HepG2 (cell line): Measurements from ENCODE around the gene TENT5A. TPM values are rescaled to one million over a fixed set of nuclear protein-coding genes. Genes with fewer than 3 reads are reported as not detected.

Experiments used
- CREB1 ChIP-seq, 2 experiments: fragments of 450-650 bp in 1 of 2; IDR thresholded peaks; 2 replicates each; pipeline ENCODE4 v1.6.1; 2016 to 2017; ENCODE audit warnings: control low read depth in 1 of 2, mild to moderate bottlenecking in 1 of 2, missing compliant biosample characterization in 1 of 2, missing genetic modification characterization in 1 of 2
- EP300 ChIP-seq, 3 experiments: sonication (generic) in 1 of 3; formaldehyde crosslinking in 1 of 3; IDR thresholded peaks; 2 replicates each; pipeline versions ENCODE4 v1.5.1 to v1.6.1; 2011 to 2020; ENCODE audit warnings: low read depth in 2 of 3, low read length in 2 of 3, borderline replicate concordance in 1 of 3, improper control_type of control experiment in 1 of 3, mild to moderate bottlenecking in 1 of 3, missing genetic modification reagents in 1 of 3, moderate library complexity in 1 of 3
- FOXP4 ChIP-seq: sonication (generic); formaldehyde crosslinking; IDR thresholded peaks from 2 replicates; pipeline ENCODE4 v1.4.0; 2020; ENCODE audit warnings: missing genetic modification reagents
- GZF1 ChIP-seq: sonication (generic); formaldehyde crosslinking; IDR thresholded peaks from 2 replicates; pipeline ENCODE4 v1.5.1; 2020; ENCODE audit warnings: mild to moderate bottlenecking, missing genetic modification reagents
- MAX ChIP-seq: IDR thresholded peaks from 2 replicates; pipeline ENCODE4 v1.6.1; 2012; ENCODE audit warnings: inconsistent platforms
- PAXIP1 ChIP-seq: sonication (generic); formaldehyde crosslinking; conservative IDR thresholded peaks from 2 replicates; pipeline ENCODE4 v1.4.0; 2020; ENCODE audit warnings: mild to moderate bottlenecking, missing genetic modification reagents, moderate library complexity
- SRSF4 ChIP-seq: fragments of 200-400 bp; formaldehyde crosslinking; IDR thresholded peaks from one replicate; pipeline ENCODE4 v1.6.1; 2018; ENCODE audit warnings: mild to moderate bottlenecking, low read depth, low read length, moderate library complexity; ENCODE audit not compliant: poor library complexity, severe bottlenecking
- TFDP1 ChIP-seq: IDR thresholded peaks from 2 replicates; pipeline ENCODE4 v1.6.1; 2016; ENCODE audit warnings: missing compliant biosample characterization, missing genetic modification reagents, borderline replicate concordance
- THYN1 ChIP-seq: sonication (generic); formaldehyde crosslinking; IDR thresholded peaks from 2 replicates; pipeline ENCODE4 v1.8.1; 2023; ENCODE audit warnings: low read depth, mild to moderate bottlenecking, moderate library complexity, missing genetic modification reagents, borderline replicate concordance
- ZNF326 ChIP-seq: sonication (generic); formaldehyde crosslinking; IDR thresholded peaks from 2 replicates; pipeline ENCODE4 v1.4.0; 2020; ENCODE audit warnings: missing genetic modification reagents, borderline replicate concordance
- ZNF34 ChIP-seq: sonication (generic); formaldehyde crosslinking; IDR thresholded peaks from 2 replicates; pipeline ENCODE4 v1.4.0; 2020; ENCODE audit warnings: mild to moderate bottlenecking, missing genetic modification reagents, borderline replicate concordance
- ZNF362 ChIP-seq: sonication (generic); formaldehyde crosslinking; IDR thresholded peaks from 2 replicates; pipeline ENCODE4 v1.4.0; 2020; ENCODE audit warnings: missing genetic modification reagents, mild to moderate bottlenecking, borderline replicate concordance
- ZNF629 ChIP-seq: sonication (generic); formaldehyde crosslinking; conservative IDR thresholded peaks from 2 replicates; pipeline ENCODE4 v1.5.0; 2020; ENCODE audit warnings: missing genetic modification reagents
- ZNF644 ChIP-seq: IDR thresholded peaks from 2 replicates; pipeline ENCODE4 v1.6.1; 2016; ENCODE audit warnings: low read depth
- ZNF737 ChIP-seq: sonication (generic); formaldehyde crosslinking; IDR thresholded peaks from 2 replicates; pipeline ENCODE4 v1.5.0; 2020; ENCODE audit warnings: missing genetic modification reagents, mild to moderate bottlenecking, borderline replicate concordance
- ZSCAN12 ChIP-seq: sonication (generic); formaldehyde crosslinking; IDR thresholded peaks from 2 replicates; pipeline ENCODE4 v1.9.0; 2021; ENCODE audit warnings: mild to moderate bottlenecking, missing genetic modification reagents
- polyA plus RNA-seq, 8 experiments: library from polyadenylated mRNA; depleted of rRNA in 3 of 8; stranded (reverse) in 7 of 8; unstranded in 1 of 8; fragments of >200 nt; fragmentation: Illumina TruSeq in 4 of 8; extraction: Trizol in 4 of 8; gene quantifications; 2 replicates each; pipeline versions ENCODE4 v1.2.1 to v1.2.3, GENCODE V29; 2011 to 2016; ENCODE audit warnings: low read depth in 4 of 8, missing spikeins in 1 of 8, mixed read lengths in 1 of 8; ENCODE audit not compliant: insufficient read depth in 1 of 8
- total RNA-seq, 5 experiments: library from RNA; depleted of rRNA; stranded (reverse); fragments of >200 nt; fragmentation: Illumina TruSeq; extraction: Trizol; gene quantifications; 2 replicates each; pipeline ENCODE4 v1.2.3, GENCODE V29; 2016; ENCODE audit warnings: low read depth in 1 of 5
- TF ChIP-seq, protein P1 (sequence below): sonication (generic); formaldehyde crosslinking; IDR thresholded peaks from 2 replicates; pipeline ENCODE4 v1.4.0; 2020; ENCODE audit warnings: missing genetic modification reagents, borderline replicate concordance
- TF ChIP-seq, protein P2 (sequence below): sonication (generic); formaldehyde crosslinking; IDR thresholded peaks from 2 replicates; pipeline ENCODE4 v1.4.0; 2020; ENCODE audit warnings: mild to moderate bottlenecking, missing genetic modification reagents

Gene TENT5A
- total and polyA plus RNA-seq, 2 of the 13 experiments (the other 11 are each of a cell fraction or from before 2014, with no cell fraction given), result 8.0 to 13.8 TPM

GRCh38 chr6:81788748-81789147 is 36.3 kb upstream of the TENT5A start (continued):
- TF ChIP-seq TFDP1 (no peak), THYN1 (no peak), GZF1 (CRISPR knock-in tag) (no peak), ZNF629 (CRISPR knock-in tag) (no peak), CREB1 (IDR thresholded peaks at IDR 0.05) (no peak), CREB1 (CRISPR knock-in tag; IDR thresholded peaks at IDR 0.05) (peak; percentile 42), MAX (no peak), ZSCAN12 (CRISPR knock-in tag) (no peak), SRSF4 (no peak), ZNF326 (CRISPR knock-in tag) (no peak), ZNF737 (CRISPR knock-in tag) (no peak), PAXIP1 (CRISPR knock-in tag) (0 out of 2 replicates have a peak, but pooled peaks have one; percentile 17), ZNF34 (CRISPR knock-in tag) (no peak), FOXP4 (no peak), ZNF362 (peak; percentile 35; the same call in 1 of the 2 replicates), EP300 (IDR thresholded peaks at IDR 0.05; ENCODE audit: low read depth in 2 of 2, low read length in 2 of 2) (peak in 1 of 2 experiments; percentile 17; a peak in 1 of 4 replicates), EP300 (CRISPR knock-in tag; IDR thresholded peaks at IDR 0.05; ENCODE audit: borderline replicate concordance) (no peak), ZNF644 (CRISPR knock-in tag) (0 out of 2 replicates have a peak, but pooled peaks have one; percentile 11)
- TF ChIP-seq, protein P1, sequence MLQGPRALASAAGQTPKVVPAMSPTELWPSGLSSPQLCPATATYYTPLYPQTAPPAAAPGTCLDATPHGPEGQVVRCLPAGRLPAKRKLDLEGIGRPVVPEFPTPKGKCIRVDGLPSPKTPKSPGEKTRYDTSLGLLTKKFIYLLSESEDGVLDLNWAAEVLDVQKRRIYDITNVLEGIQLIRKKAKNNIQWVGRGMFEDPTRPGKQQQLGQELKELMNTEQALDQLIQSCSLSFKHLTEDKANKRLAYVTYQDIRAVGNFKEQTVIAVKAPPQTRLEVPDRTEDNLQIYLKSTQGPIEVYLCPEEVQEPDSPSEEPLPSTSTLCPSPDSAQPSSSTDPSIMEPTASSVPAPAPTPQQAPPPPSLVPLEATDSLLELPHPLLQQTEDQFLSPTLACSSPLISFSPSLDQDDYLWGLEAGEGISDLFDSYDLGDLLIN (CRISPR knock-in tag), result no peak
- TF ChIP-seq, protein P2, sequence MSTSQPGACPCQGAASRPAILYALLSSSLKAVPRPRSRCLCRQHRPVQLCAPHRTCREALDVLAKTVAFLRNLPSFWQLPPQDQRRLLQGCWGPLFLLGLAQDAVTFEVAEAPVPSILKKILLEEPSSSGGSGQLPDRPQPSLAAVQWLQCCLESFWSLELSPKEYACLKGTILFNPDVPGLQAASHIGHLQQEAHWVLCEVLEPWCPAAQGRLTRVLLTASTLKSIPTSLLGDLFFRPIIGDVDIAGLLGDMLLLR (CRISPR knock-in tag), result no peak
